Upper lobe of right lung (tissue), 1 donor: ENCODE measurements around the gene CABP2. TPM values are rescaled to one million over a fixed set of nuclear protein-coding genes. Genes with fewer than 3 reads are reported as not detected.
"Not testable (repeated sequence)": the region's sequence is repeated elsewhere in the genome, so short reads cannot be mapped to it uniquely, and the experiment has no call there.

Experiments
- ATAC-seq: fragments of 200-7000 bp; cut with Tn5 transposase; one replicate; pipeline ENCODE4 v1.9.1; 2020; ENCODE audit warnings: mild to moderate bottlenecking, moderate library complexity
- DNase-seq: peaks from one replicate; pipeline ENCODE4 v3.0.0-alpha.2; 2020
- H3K27ac ChIP-seq: fragments of 200-600 bp; one replicate; pipeline ENCODE4 v1.8.0; 2022
- H3K27me3 ChIP-seq: fragments of 200-600 bp; one replicate; pipeline ENCODE4 v1.8.0; 2022; ENCODE audit warnings: mild to moderate bottlenecking
- H3K36me3 ChIP-seq: fragments of 200-600 bp; one replicate; pipeline ENCODE4 v1.8.0; 2022
- H3K4me1 ChIP-seq: fragments of 200-600 bp; one replicate; pipeline ENCODE4 v1.8.0; 2022
- H3K4me3 ChIP-seq: fragments of 200-600 bp; one replicate; pipeline ENCODE4 v1.8.0; 2022; ENCODE audit warnings: mild to moderate bottlenecking
- H3K9me3 ChIP-seq: fragments of 200-600 bp; one replicate; pipeline ENCODE4 v1.8.0; 2022
- intact Hi-C: fragments of 100-400 bp; cut with DNase I; formaldehyde crosslinking; loops from one replicate; pipeline ENCODE4 v1.11.0; 2022
- total RNA-seq: library from RNA; stranded (reverse); fragmentation: NEBNext Ultra II Directional; extraction: Animal tissue kit (Norgen Biotek cat#: 25700); gene quantifications from one replicate; pipeline ENCODE4 v1.2.1, GENCODE V29; 2021
- TF ChIP-seq, protein P1 (sequence below): fragments of 200-600 bp; IDR thresholded peaks from one replicate; pipeline ENCODE4 v1.8.0; 2022; ENCODE audit warnings: antibody characterized with exemption
- donor health status: DM: no; HTN: yes; CAD: no; lungs with severe emphysema.

CABP2 gene
- total RNA-seq, 1 donor from 2014 or later: not detected

- H3K36me3 ChIP-seq: no peaks in the 10 kb centered on the region
Measured at GRCh38 chr11:67548555-67549110, 25.4 kb upstream of the CABP2 start.

GRCh38 chr11:67548112-67548511 lies 24.9 kb upstream of the CABP2 start:
- H3K4me1 ChIP-seq, H3K4me3 ChIP-seq, H3K9me3 ChIP-seq, intact Hi-C loops, DNase-seq, H3K27me3 ChIP-seq, H3K36me3 ChIP-seq, ATAC-seq, H3K27ac ChIP-seq: not testable (repeated sequence)

More at GRCh38 chr11:67548555-67549110, 25.4 kb upstream of the CABP2 start:
- DNase-seq (no peak), ATAC-seq (peak; percentile 28)
- intact Hi-C loops: no loop called here
- Histone ChIP-seq H3K27me3 (no peaks in the 10 kb centered on the region), H3K4me1 (no peaks in the 10 kb centered on the region), H3K27ac (no peak overlapping the region), H3K9me3 (no peaks in the 10 kb centered on the region), H3K4me3 (no peak overlapping the region)
- TF ChIP-seq, protein P1, sequence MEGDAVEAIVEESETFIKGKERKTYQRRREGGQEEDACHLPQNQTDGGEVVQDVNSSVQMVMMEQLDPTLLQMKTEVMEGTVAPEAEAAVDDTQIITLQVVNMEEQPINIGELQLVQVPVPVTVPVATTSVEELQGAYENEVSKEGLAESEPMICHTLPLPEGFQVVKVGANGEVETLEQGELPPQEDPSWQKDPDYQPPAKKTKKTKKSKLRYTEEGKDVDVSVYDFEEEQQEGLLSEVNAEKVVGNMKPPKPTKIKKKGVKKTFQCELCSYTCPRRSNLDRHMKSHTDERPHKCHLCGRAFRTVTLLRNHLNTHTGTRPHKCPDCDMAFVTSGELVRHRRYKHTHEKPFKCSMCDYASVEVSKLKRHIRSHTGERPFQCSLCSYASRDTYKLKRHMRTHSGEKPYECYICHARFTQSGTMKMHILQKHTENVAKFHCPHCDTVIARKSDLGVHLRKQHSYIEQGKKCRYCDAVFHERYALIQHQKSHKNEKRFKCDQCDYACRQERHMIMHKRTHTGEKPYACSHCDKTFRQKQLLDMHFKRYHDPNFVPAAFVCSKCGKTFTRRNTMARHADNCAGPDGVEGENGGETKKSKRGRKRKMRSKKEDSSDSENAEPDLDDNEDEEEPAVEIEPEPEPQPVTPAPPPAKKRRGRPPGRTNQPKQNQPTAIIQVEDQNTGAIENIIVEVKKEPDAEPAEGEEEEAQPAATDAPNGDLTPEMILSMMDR: no peak

DNA sequence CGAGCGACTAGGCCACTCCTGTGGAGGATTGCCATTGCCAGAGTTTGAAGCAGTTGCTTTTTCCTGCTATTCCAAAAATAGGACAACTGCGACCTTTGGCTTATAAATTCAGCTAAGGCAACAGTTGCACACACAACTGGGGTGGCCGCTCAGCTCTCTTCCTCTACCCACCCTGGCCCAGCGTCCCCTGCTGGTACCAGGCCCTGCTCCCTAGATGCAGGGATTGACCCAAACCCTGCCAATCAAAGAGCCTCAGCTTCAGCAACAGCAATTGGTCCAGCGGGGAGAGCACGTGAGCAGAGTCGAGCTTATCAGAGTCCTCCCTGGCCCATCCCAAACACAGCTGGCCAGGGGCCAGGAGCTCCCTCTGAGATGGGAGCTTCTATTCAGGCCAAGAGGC lies 22.0 kb upstream of the CABP2 start:
- H3K4me3 ChIP-seq: no peak overlapping the region
- no peaks in the 10 kb centered on the region for H3K4me1 ChIP-seq
- intact Hi-C loops: no loop called here
- H3K36me3 ChIP-seq: no peaks in the 10 kb centered on the region
- H3K27me3 ChIP-seq: no peaks in the 10 kb centered on the region
- H3K27ac ChIP-seq: peak overlapping the region; percentile 5
- H3K9me3 ChIP-seq: no peaks in the 10 kb centered on the region
- ATAC-seq (peak; percentile 44), DNase-seq (no peak)
- TF ChIP-seq, protein P1: no peak

DNA sequence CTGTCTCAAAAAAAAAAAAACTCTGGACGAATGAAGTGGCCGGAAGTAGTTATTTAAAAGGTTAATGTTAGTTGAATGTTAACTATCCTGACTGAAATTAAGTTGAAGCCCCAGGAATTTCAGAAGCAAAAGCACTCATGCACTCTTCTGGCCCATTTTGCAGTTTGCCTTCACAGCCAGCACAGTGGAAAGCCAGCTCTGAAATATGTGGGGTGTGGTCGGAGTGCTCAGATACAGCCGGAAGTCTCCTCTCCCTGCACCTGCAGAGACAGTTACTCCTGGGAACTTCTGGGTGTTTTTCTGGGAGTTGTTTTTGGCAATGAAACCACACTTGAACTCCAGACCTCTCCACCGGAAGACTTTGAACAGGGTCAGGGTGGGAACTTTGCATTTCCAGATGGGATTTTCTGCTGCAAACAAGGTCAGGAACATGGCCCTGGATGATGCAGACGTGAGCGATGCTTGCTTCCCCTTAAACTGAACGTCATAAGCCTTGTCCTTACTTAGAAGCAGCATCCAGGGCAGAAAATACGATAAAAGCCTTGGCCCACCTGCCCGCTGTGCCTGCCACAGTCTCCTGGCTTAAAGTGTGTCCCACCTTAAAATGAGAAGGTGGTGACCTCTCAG lies 21.5 kb upstream of the CABP2 start:
- Histone ChIP-seq H3K36me3 (no peaks in the 10 kb centered on the region), H3K9me3 (no peaks in the 10 kb centered on the region), H3K4me1 (no peaks in the 10 kb centered on the region), H3K4me3 (no peak overlapping the region), H3K27ac (peak overlapping the region; percentile 5), H3K27me3 (no peaks in the 10 kb centered on the region)
- ATAC-seq: peak; percentile 70
- intact Hi-C loops: no loop called here
- TF ChIP-seq, protein P1: no peak
- no peak for DNase-seq

- H3K4me3 ChIP-seq: no peak overlapping the region
- DNase-seq: no peak
- intact Hi-C loops: no loop called here
- H3K36me3 ChIP-seq: no peaks in the 10 kb centered on the region
- TF ChIP-seq, protein P1: no peak
- H3K27me3 ChIP-seq: no peaks in the 10 kb centered on the region
- no peaks in the 10 kb centered on the region for H3K4me1 ChIP-seq
- H3K9me3 ChIP-seq: no peaks in the 10 kb centered on the region
- H3K27ac ChIP-seq: no peak overlapping the region
- no peak for ATAC-seq
Measured at GRCh38 chr11:67543585-67543984, 20.3 kb upstream of the CABP2 start.

DNA sequence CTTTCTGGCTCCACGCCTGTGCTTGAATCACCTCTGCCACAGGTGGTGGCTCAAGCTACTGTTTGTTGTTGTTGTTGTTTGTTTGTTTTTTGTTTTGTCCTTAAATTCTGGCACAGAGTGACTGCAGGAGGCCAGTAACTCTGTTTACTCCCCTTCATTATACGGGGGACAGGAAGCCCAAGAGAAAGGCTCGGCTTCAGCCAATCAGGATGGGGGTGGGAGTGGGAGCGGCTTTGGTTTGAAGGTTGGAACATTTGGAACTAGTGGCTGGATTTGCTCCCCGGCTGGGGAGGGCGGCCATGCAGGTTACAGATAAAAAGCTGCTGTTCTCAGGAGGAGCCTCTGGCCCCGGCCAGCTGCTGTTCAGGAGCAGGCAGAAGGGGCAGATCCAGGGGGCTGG lies 19.7 kb upstream of the CABP2 start:
- no peak for ATAC-seq
- intact Hi-C loops: no loop called here
- Histone ChIP-seq H3K27me3 (no peaks in the 10 kb centered on the region), H3K4me3 (no peak overlapping the region), H3K9me3 (no peaks in the 10 kb centered on the region), H3K4me1 (no peaks in the 10 kb centered on the region), H3K36me3 (no peaks in the 10 kb centered on the region), H3K27ac (no peak overlapping the region)
- TF ChIP-seq, protein P1: no peak
- DNase-seq: no peak
